ENCODE data around the gene FUBP3.

Gene FUBP3

GRCh38 chr9:130635721-130636647 lies 56.6 kb downstream of the FUBP3 start:
- DNase-seq, result no peak

DNA sequence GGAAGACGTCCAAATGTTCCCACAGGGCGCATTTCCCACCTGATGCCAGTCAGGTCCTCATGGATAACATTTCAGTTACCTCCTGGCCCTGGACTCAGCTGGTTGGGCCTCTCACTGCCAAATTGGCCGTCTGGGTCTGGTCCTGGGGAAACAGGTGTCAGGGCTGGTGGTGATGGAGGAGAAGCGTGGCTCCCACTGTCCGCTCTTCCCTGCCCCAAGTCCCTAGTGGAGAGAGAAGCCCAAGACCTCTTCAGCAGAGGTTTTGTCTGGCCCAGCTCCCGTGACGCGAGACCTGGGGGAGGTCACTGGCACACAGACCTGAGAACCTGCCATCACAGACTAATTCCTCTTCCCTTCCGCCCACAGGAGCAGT lies 57.3 kb downstream of the FUBP3 start:
- DNase-seq, result no peak

- no peak for DNase-seq
Measured at GRCh38 chr9:130638284-130639123, 59.1 kb downstream of the FUBP3 start.

DNA sequence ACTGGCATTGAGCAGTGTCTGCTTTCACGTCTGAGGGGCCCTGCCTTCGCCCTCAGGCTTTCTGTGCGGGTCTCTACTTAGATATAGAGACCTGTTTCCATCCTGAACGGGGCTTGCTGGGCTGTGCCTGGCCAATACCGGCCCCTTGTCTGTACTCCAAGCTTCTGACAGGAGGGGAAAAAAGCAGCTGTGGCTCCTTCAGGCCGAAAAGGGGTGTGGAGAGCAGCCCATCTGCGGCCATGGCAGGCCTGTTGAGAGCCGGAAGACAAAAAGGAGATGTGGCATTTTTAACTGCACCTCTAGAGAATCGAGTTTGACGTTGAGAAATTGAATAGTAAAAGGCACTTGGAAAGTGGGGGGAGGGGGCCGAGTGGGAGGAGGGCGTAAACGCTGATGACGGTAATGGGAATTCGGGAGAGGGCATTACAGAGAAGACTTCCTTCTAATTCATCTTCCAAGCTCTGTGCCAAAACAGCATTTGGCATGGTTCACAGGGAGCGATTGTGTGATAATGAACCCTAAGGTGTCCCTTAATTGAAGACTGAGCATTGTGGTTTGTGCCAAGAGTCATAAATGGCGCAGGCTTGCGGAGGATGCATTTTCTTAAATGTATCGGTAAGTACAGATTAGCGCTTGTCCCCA lies 59.9 kb downstream of the FUBP3 start:
- no peak for DNase-seq

DNA sequence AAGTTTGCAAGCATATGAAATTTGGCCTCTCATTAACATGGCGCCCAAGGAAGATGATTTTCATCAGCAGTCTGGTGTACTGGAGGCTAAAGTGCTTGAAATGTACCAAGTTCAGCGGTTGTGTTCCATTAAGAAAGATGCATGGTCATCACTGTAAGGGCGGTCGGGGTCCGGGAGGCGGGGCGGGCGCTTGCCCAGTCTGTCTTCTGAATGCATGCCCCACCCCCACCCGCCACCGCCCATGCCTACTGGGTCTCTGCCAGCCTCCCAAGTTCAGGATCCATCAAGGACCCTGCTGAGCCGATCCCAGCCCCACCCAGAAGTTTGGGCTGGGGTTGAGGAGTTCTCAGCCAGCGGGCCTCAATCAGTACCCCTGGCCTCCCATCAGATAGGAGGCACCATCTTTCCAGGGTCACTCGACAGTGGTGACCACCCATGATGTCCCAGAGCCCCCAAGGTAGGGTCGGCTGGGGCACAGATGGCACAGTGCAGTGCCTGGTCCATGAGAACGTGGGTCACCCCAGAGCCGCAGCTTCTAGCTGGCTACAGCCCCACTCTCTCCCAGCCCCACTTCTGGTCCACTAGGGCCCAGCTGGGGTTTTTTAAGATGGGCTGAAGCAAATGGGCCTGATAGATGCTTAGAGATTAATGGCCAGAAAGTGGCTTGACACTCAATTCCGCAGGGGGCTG lies 60.6 kb downstream of the FUBP3 start:
- no peak for DNase-seq

GRCh38 chr9:130640681-130641080 lies 61.3 kb downstream of the FUBP3 start:
- no peak for DNase-seq

- DNase-seq, result peak; percentile 72
Measured at GRCh38 chr9:130642926-130643325, 63.5 kb downstream of the FUBP3 start.

DNA sequence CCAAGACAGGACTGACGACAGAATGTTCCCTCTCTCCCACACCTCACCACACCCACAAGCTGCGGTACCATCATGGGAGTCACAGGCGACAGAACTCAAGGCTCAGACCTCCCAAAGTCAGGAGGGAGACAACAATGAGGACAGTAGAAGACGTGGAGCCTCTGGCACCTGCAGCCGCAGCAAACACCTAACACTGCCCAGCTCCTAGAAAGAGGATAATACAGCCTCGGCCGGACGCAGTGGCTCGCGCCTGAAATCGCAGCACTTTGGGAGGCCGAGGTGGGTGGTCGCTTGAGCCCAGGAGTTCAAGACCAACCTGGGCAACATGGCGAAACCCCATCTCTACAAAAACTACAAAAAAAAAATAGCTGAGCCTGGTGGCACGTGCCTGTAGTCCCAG lies 71.8 kb downstream of the FUBP3 start:
- no peak for DNase-seq

DNA sequence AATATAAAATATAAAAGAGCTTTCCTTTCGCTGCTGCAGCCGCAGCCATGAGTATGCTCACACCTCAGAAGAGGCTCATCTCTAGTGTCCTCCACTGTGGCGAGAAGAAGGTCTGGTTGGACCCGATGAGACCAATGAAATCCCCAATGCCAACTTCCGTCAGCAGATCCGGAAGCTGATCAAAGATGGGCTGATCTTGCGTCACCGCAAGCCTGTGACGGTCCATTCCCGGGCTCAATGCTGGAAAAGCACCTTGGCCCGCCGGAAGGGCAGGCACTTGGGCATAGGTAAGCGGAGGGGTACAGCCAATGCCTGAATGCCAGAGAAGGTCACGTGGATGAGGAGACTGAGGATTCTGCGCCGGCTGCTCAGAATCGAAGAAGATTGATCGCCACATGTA lies 72.4 kb downstream of the FUBP3 start:
- DNase-seq, result no peak

DNA sequence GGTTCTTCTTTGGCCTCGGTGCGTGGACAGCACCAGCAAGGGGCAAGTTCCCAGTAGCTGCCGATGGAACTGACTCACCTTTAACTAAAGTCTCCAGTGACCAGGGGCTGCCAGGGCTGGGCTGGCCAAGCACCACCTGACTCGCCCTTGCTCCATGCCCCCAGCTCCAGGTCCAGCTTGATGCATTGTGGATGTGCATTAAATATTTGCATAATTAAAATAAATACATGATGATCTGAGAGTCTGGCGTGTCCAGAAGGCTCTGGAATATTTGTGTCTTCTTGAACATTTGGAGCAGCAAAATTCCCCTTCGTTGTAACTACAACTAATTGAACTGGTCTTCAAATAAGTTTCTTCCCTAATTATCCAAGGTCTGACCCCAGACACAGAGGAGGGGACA lies 75.5 kb downstream of the FUBP3 start:
- no peak for DNase-seq

- DNase-seq, result no peak
Measured at GRCh38 chr9:130658893-130659698, 79.7 kb downstream of the FUBP3 start.

DNA sequence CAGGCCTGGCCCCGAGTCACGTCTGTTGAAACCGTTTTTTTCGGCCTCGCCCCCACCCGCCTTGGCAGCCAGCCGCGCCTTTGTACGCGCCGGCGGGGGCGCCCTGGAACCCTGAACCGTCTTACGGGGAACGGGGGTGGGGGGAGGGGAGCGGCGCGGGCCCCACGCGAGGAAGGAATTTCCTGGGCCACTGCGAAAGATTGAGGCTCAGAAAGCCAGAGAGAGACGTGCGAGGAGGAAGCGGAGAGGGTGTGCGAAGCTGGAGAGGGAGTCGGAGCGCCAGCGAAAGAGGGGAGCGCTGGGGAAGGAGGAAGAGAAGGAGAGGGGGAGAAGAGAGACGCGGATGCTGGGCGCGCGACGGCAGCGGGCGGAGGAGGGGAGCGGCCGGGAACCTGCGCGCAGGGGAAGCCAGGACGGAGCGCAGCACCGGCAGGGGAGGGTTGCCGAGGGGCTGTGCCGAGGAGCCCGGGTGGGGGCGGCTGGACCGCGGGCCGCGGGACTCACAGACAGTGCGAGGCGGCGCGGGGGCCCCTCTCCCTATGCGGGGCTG lies 80.4 kb downstream of the FUBP3 start:
- DNase-seq, result no peak

DNA sequence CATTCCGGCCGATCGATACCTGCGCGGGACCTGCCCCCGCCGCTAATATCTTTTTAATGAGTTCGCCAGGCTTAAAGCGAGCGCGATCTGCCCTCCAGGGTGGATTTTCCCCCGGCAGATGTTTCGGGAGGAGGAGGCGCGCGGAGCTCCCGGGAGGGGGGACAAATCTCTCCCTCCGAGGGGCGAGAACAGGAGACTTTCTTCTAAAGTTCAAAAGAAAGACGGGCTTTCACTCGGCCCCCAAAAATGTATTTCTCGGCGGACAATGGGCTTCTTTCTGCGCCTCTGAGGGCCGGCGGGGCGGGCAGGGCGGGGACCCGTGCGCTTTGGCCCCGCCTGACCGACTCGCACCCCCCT lies 80.9 kb downstream of the FUBP3 start:
- no peak for DNase-seq

- no peak for DNase-seq
Measured at GRCh38 chr9:130660683-130661450, 81.5 kb downstream of the FUBP3 start.

- DNase-seq, result no peak
Measured at GRCh38 chr9:130661451-130662098, 82.2 kb downstream of the FUBP3 start.

- no peak for DNase-seq
Measured at GRCh38 chr9:130662099-130662969, 83.0 kb downstream of the FUBP3 start.

DNA sequence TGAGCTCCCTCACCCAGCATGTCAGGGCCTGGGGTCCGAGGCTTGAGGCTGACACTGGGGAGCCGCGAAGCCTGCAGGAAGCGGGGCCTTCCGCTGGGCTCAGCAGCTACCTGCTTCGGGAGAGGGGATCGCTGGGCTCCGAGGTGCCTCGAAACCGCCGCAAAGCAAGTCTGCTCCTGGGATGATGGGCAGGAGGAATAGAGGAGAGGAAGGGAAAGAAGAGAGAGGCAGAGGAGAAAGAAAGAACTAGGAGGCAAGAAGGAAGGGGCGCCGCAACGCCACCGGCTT lies 83.5 kb downstream of the FUBP3 start:
- no peak for DNase-seq

DNA sequence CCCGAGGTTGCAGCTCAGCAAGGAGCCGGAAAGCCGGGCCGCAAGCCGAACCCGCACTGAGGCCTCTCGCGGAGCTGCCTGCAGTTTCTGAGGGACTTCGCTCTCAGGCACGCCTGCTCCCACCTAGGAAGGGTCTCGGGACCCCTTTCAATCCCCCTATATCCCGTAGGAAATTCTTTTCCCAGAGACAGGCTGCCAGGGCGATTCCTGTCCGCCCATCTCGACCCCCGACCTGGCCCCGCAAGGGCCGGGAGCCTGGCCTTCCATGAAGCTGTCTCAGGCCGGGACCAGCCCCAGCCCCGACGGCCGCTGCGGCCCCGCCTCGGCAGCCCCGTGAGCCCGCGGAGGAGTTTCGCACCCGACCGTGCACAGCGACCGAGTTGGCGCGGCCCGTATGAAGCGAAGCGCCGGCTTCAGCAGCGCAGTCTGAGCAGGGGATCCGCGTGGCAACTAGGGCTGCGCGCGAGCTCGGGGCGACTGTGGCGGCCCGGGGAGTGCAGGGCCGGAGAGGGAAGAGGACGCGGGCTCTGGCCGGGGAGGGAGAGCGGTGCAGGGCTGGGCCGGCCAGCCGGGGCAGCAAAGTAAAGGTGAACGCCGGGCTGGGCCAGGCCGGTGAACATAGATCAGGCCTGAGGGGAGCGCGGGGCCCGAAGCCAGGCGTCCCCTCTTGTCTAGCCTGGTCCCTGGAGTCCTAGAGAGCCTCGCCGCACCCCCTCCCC lies 84.0 kb downstream of the FUBP3 start:
- no peak for DNase-seq

DNA sequence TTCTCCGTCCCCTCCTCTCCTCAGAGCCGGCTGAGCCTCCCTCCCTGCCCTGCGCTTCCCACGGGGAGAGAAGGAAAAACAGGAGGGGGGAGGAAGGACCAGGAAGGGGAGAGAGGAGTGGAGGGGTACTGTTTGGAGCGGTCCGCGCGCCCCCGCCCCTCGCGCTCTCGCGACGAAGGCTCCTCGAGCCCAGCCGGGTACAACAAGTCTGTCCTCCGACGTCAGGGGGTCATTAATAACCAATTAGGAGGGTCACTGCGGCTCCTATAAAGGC lies 84.5 kb downstream of the FUBP3 start:
- no peak for DNase-seq

Data from NCI-H2029 treated with DMSO at 0.1 percent for 48 hours (cell line).